NCI-H1694 treated with DMSO at 0.1 percent for 48 hours (cell line): ENCODE results near the gene DUS1L.

Experiments used
- DNase-seq: peaks from one replicate; lab custom pipeline; 2025; lab: John Stamatoyannopoulos, UW

The DUS1L gene

GRCh38 chr17:82012640-82013295 lies 52.8 kb downstream of the DUS1L start:
- no peak for DNase-seq

GRCh38 chr17:82012261-82012639 lies 53.4 kb downstream of the DUS1L start:
- no peak for DNase-seq

- no peak for DNase-seq
Measured at GRCh38 chr17:82011617-82012187, 53.9 kb downstream of the DUS1L start.

GRCh38 chr17:82010575-82011525 lies 54.8 kb downstream of the DUS1L start:
- DNase-seq = no peak

- DNase-seq = no peak
Measured at GRCh38 chr17:82009413-82009812, 56.2 kb downstream of the DUS1L start.

- DNase-seq = no peak
Measured at GRCh38 chr17:82008941-82009405, 56.6 kb downstream of the DUS1L start.

GRCh38 chr17:82008258-82008940 lies 57.2 kb downstream of the DUS1L start:
- no peak for DNase-seq
